Lower leg skin (tissue), 3 donors: ENCODE data around the gene OR10A4.

Experiments
- POLR2A ChIP-seq, 2 donors: fragments of 450-650 bp; IDR thresholded peaks; one replicate each; pipeline ENCODE4 v1.6.1; 2016 to 2017; ENCODE audit warnings: antibody characterized with exemption in 2 of 2, mild to moderate bottlenecking in 1 of 2, moderate library complexity in 1 of 2
- TF ChIP-seq, protein P1 (sequence below), 3 donors: fragments of 450-650 bp; IDR thresholded peaks; one replicate each; pipeline ENCODE4 v1.5.1; 2016; ENCODE audit warnings: antibody characterized with exemption in 3 of 3, mild to moderate bottlenecking in 3 of 3, moderate library complexity in 2 of 3

DNA sequence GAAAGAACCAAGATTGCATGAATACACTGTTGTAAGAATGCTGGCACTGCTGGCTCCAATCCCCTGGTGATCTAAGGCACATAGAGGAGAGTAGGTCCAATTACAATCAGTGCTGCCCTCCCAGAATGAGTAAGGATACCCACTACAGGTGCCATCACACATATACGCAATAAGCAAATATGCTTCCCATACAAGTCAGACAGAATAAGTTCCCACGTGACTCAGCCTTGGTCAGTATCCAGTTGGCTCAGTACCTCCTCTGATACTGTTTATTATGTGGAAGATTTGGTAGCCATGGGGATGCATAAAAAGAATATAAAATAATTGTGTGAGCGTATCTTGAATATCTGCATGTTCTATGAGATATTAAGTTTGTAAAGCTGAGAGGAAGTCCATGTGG, 35.5 kb downstream of the OR10A4 start:
- TF ChIP-seq, protein P1, sequence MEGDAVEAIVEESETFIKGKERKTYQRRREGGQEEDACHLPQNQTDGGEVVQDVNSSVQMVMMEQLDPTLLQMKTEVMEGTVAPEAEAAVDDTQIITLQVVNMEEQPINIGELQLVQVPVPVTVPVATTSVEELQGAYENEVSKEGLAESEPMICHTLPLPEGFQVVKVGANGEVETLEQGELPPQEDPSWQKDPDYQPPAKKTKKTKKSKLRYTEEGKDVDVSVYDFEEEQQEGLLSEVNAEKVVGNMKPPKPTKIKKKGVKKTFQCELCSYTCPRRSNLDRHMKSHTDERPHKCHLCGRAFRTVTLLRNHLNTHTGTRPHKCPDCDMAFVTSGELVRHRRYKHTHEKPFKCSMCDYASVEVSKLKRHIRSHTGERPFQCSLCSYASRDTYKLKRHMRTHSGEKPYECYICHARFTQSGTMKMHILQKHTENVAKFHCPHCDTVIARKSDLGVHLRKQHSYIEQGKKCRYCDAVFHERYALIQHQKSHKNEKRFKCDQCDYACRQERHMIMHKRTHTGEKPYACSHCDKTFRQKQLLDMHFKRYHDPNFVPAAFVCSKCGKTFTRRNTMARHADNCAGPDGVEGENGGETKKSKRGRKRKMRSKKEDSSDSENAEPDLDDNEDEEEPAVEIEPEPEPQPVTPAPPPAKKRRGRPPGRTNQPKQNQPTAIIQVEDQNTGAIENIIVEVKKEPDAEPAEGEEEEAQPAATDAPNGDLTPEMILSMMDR (IDR thresholded peaks at IDR 0.05) = no peak
- TF ChIP-seq POLR2A (IDR thresholded peaks at IDR 0.05) = no peak
